HepG2 (cell line): ENCODE data around the gene HIF3A. TPM values are rescaled to one million over a fixed set of nuclear protein-coding genes. Genes with fewer than 3 reads are reported as not detected.

Experiments
- ATAC-seq: fragments of 200-7000 bp; cut with Tn5 transposase; 3 replicates; pipeline ENCODE4 v1.9.1; 2020; ENCODE audit warnings: mild to moderate bottlenecking, moderate library complexity
- BruUV-seq: library from RNA; stranded (reverse); fragments of 400-500 nt; replicated peaks from 2 replicates; lab custom pipeline; 2021; lab: Mats Ljungman, UMichigan
- CTCF ChIA-PET: fragments of 300-600 bp; formaldehyde crosslinking; extraction: SDS; loops from one replicate; lab custom pipeline; 2021; ENCODE audit warnings: low total read pairs, inconsistent platforms, low intra/inter-chr PET ratio; lab: Yijun Ruan, JAX
- POLR2A ChIA-PET: fragments of 350-600 bp; sonication (Branson Sonifier 250); formaldehyde crosslinking; loops from one replicate; lab custom pipeline; 2020; ENCODE audit warnings: antibody characterized with exemption, inconsistent platforms; lab: Yijun Ruan, JAX
- DNase-seq: peaks from one replicate; pipeline ENCODE4 v3.0.0-alpha.2; 2015; ENCODE audit warnings: low spot score
- FAIRE-seq: peaks from 3 replicates; lab custom pipeline; 2011; peaks lifted over from hg19 to GRCh38; lab: Jason Lieb, UNC
- H2AFZ ChIP-seq: one replicate; pipeline ENCODE4 v1.6.1; 2011; ENCODE audit warnings: low read length, inconsistent platforms
- H3K27ac ChIP-seq: fragments of 300-600 bp; 3 replicates; pipeline ENCODE4 v1.8.0; 2011; ENCODE audit warnings: mixed run types, mild to moderate bottlenecking, mixed read lengths, low read length, inconsistent platforms; ENCODE audit not compliant: insufficient read depth; ENCODE audit errors: extremely low read length
- H3K27me3 ChIP-seq, 2 experiments: fragments of 200-600 bp in 1 of 2; 2 replicates in 1 of 2; 3 replicates in 1 of 2; pipeline versions ENCODE4 v1.6.0 to v1.8.0; 2011; ENCODE audit warnings: low read length in 2 of 2, mild to moderate bottlenecking in 2 of 2, moderate library complexity in 2 of 2, inconsistent platforms in 1 of 2; ENCODE audit not compliant: insufficient read depth in 2 of 2, control insufficient read depth in 1 of 2
- H3K36me3 ChIP-seq, 2 experiments: fragments of 200-600 bp in 1 of 2; replicated peaks in 1 of 2; 2 replicates in 1 of 2; 3 replicates in 1 of 2; pipeline versions ENCODE4 v1.5.1 to v1.8.0; 2011; ENCODE audit warnings: low read length in 2 of 2, inconsistent platforms in 1 of 2; ENCODE audit not compliant: insufficient read depth in 2 of 2, control insufficient read depth in 1 of 2
- H3K4me1 ChIP-seq: 2 replicates; pipeline ENCODE4 v1.5.1; 2012; ENCODE audit warnings: low read length, inconsistent platforms; ENCODE audit not compliant: insufficient read depth
- H3K4me2 ChIP-seq: 2 replicates; pipeline ENCODE4 v1.6.0; 2011; ENCODE audit warnings: low read depth, low read length, inconsistent platforms
- H3K4me3 ChIP-seq, 3 experiments: fragments of 200-600 bp in 1 of 3; sonication (generic), shearing (Covaris generic) in 1 of 3; replicated peaks in 1 of 3; 2 replicates each; pipeline ENCODE4 v1.5.1; 2011 to 2016; ENCODE audit warnings: low read length in 3 of 3, inconsistent platforms in 2 of 3, low read depth in 2 of 3, mild to moderate bottlenecking in 2 of 3, control low read depth in 1 of 3, mixed read lengths in 1 of 3; ENCODE audit not compliant: insufficient read depth in 1 of 3
- H3K79me2 ChIP-seq: one replicate; pipeline ENCODE4 v1.6.1; 2011; ENCODE audit warnings: low read length, inconsistent platforms; ENCODE audit not compliant: insufficient read depth
- H3K9ac ChIP-seq: 2 replicates; pipeline ENCODE4 v1.6.0; 2011; ENCODE audit warnings: mild to moderate bottlenecking, low read depth, low read length, inconsistent platforms; ENCODE audit not compliant: insufficient read depth
- H3K9me3 ChIP-seq: 2 replicates; pipeline ENCODE4 v1.5.1; 2012; ENCODE audit warnings: mild to moderate bottlenecking, low read length
- H4K20me1 ChIP-seq: 2 replicates; pipeline ENCODE4 v1.6.0; 2011; ENCODE audit warnings: inconsistent platforms, mild to moderate bottlenecking, low read length, moderate library complexity; ENCODE audit not compliant: insufficient read depth
- CTCF ChIP-seq: sonication (generic); formaldehyde crosslinking; IDR thresholded peaks from 2 replicates; pipeline ENCODE4 v1.5.0; 2020; ENCODE audit warnings: mild to moderate bottlenecking, missing genetic modification reagents, moderate library complexity
- FIP1L1 ChIP-seq: fragments of 200-400 bp; formaldehyde crosslinking; IDR thresholded peaks from 2 replicates; pipeline ENCODE4 v1.6.1; 2018; ENCODE audit warnings: low read depth, mild to moderate bottlenecking, low read length, moderate library complexity, borderline replicate concordance; ENCODE audit not compliant: insufficient read depth
- GABPB1 ChIP-seq: IDR thresholded peaks from 2 replicates; pipeline ENCODE4 v1.6.1; 2016; ENCODE audit warnings: mild to moderate bottlenecking, missing genetic modification reagents, moderate library complexity, missing compliant biosample characterization
- GATA4 ChIP-seq: sonication (generic); IDR thresholded peaks from 2 replicates; pipeline ENCODE4 v1.6.1; 2016; ENCODE audit warnings: antibody characterized with exemption, low read depth, borderline replicate concordance
- NCOR1 ChIP-seq: fragments of 200-600 bp; sonication (generic); IDR thresholded peaks from 2 replicates; pipeline ENCODE4 v1.7.0; 2017; ENCODE audit warnings: antibody characterized with exemption, low read length, borderline replicate concordance
- PHB2 ChIP-seq: fragments of 450-650 bp; IDR thresholded peaks from 2 replicates; pipeline ENCODE4 v1.6.1; 2018; ENCODE audit not compliant: partially characterized antibody
- TFDP1 ChIP-seq: IDR thresholded peaks from 2 replicates; pipeline ENCODE4 v1.6.1; 2016; ENCODE audit warnings: missing compliant biosample characterization, missing genetic modification reagents, borderline replicate concordance
- ZBTB7A ChIP-seq: sonication (generic); formaldehyde crosslinking; IDR thresholded peaks from 2 replicates; pipeline ENCODE4 v1.8.0; 2022; ENCODE audit warnings: mild to moderate bottlenecking, missing genetic modification reagents
- ZNF501 ChIP-seq: sonication (generic); formaldehyde crosslinking; IDR thresholded peaks from 2 replicates; pipeline ENCODE4 v1.5.1; 2020; ENCODE audit warnings: mild to moderate bottlenecking, moderate library complexity, missing genetic modification reagents
- ZNF543 ChIP-seq: sonication (generic); formaldehyde crosslinking; IDR thresholded peaks from 2 replicates; pipeline ENCODE4 v1.4.0; 2020; ENCODE audit warnings: mild to moderate bottlenecking, missing genetic modification reagents
- ZNF557 ChIP-seq: sonication (generic); formaldehyde crosslinking; IDR thresholded peaks from 2 replicates; pipeline ENCODE4 v1.4.0; 2020; ENCODE audit warnings: missing genetic modification reagents
- ZNF569 ChIP-seq: sonication (generic); formaldehyde crosslinking; IDR thresholded peaks from 2 replicates; pipeline ENCODE4 v1.5.0; 2020; ENCODE audit warnings: mild to moderate bottlenecking, missing genetic modification reagents, moderate library complexity, borderline replicate concordance
- WGBS: methylation state at CpG from one replicate; pipeline ENCODE4 v1.1.6; 2017; ENCODE audit warnings: low lambda C conversion rate; 5-methylcytosine and 5-hydroxymethylcytosine counted together
- in situ Hi-C: cut with HindIII; loops from 2 replicates; pipeline ENCODE4 v1.10.0; 2017; ENCODE audit warnings: low pct_unique_long_range_greater_than_20kb; ENCODE audit not compliant: extremely low pct_ligation_motif_present
- intact Hi-C: fragments of 100-400 bp; cut with micrococcal nuclease; formaldehyde crosslinking; loops from one replicate; pipeline ENCODE4 v1.10.0; 2022; ENCODE audit not compliant: unreplicated experiment
- polyA plus RNA-seq, 8 experiments: library from polyadenylated mRNA; depleted of rRNA in 3 of 8; stranded (reverse) in 7 of 8; unstranded in 1 of 8; fragments of >200 nt; fragmentation: Illumina TruSeq in 4 of 8; extraction: Trizol in 4 of 8; gene quantifications; 2 replicates each; pipeline versions ENCODE4 v1.2.1 to v1.2.3, GENCODE V29; 2011 to 2016; ENCODE audit warnings: low read depth in 4 of 8, missing spikeins in 1 of 8, mixed read lengths in 1 of 8; ENCODE audit not compliant: insufficient read depth in 1 of 8
- total RNA-seq, 5 experiments: library from RNA; depleted of rRNA; stranded (reverse); fragments of >200 nt; fragmentation: Illumina TruSeq; extraction: Trizol; gene quantifications; 2 replicates each; pipeline ENCODE4 v1.2.3, GENCODE V29; 2016; ENCODE audit warnings: low read depth in 1 of 5
- TF ChIP-seq, protein P1 (sequence below): sonication (generic); formaldehyde crosslinking; IDR thresholded peaks from 2 replicates; pipeline ENCODE4 v1.4.0; 2020; ENCODE audit warnings: missing genetic modification reagents, mild to moderate bottlenecking, borderline replicate concordance
- TF ChIP-seq, protein P2 (sequence below): sonication (generic); formaldehyde crosslinking; IDR thresholded peaks from 2 replicates; pipeline ENCODE4 v1.4.0; 2020; ENCODE audit warnings: missing genetic modification reagents

The HIF3A gene
- total and polyA plus RNA-seq, 2 of the 13 experiments (the other 11 are each of a cell fraction or from before 2014, with no cell fraction given): 0.09 to 0.22 TPM

GRCh38 chr19:46374536-46375475 lies 78.0 kb downstream of the HIF3A start:
- Histone ChIP-seq H3K4me2 (no peak overlapping the region), H3K27me3 (no peaks in the 10 kb centered on the region), H3K4me3 (no peak overlapping the region), H3K9me3 (no peaks in the 10 kb centered on the region), H3K9ac (no peak overlapping the region), H3K27ac (no peak overlapping the region), H4K20me1 (no peaks in the 10 kb centered on the region), H2AFZ (no peak overlapping the region), H3K79me2 (no peaks in the 10 kb centered on the region), H3K4me1 (no peaks in the 10 kb centered on the region), H3K36me3 (peaks cover 23 to 46% of the 10 kb centered on the region in 2 experiments)
- POLR2A ChIA-PET: no interaction called here
- no peak for FAIRE-seq
- intact Hi-C loops (no loop called here), in situ Hi-C loops (no loop called here)
- no TSS peak for BruUV-seq
- WGBS: 96% methylated on average over 11 of the region's 21 CpGs
- no peak for ATAC-seq
- CTCF ChIA-PET: no interaction called here
- no peak for DNase-seq
- no peak for TF ChIP-seq GABPB1 (CRISPR knock-in tag)
- no peak for TF ChIP-seq ZNF543 (CRISPR knock-in tag)
- no peak for TF ChIP-seq NCOR1
- TF ChIP-seq ZNF501 (CRISPR knock-in tag): no peak
- no peak for TF ChIP-seq ZNF557 (CRISPR knock-in tag)
- TF ChIP-seq ZNF569 (CRISPR knock-in tag): no peak
- no peak for TF ChIP-seq GATA4
- TF ChIP-seq, protein P1, sequence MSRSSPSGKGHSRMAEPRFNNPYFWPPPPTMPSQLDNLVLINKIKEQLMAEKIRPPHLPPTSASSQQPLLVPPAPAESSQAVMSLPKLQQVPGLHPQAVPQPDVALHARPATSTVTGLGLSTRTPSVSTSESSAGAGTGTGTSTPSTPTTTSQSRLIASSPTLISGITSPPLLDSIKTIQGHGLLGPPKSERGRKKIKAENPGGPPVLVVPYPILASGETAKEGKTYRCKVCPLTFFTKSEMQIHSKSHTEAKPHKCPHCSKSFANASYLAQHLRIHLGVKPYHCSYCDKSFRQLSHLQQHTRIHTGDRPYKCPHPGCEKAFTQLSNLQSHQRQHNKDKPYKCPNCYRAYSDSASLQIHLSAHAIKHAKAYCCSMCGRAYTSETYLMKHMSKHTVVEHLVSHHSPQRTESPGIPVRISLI (CRISPR knock-in tag): no peak
- TF ChIP-seq TFDP1 (CRISPR knock-in tag): no peak
- TF ChIP-seq, protein P2, sequence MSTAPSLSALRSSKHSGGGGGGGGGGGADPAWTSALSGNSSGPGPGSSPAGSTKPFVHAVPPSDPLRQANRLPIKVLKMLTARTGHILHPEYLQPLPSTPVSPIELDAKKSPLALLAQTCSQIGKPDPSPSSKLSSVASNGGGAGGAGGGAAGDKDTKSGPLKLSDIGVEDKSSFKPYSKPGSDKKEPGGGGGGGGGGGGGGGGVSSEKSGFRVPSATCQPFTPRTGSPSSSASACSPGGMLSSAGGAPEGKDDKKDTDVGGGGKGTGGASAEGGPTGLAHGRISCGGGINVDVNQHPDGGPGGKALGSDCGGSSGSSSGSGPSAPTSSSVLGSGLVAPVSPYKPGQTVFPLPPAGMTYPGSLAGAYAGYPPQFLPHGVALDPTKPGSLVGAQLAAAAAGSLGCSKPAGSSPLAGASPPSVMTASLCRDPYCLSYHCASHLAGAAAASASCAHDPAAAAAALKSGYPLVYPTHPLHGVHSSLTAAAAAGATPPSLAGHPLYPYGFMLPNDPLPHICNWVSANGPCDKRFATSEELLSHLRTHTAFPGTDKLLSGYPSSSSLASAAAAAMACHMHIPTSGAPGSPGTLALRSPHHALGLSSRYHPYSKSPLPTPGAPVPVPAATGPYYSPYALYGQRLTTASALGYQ: no peak
- no peak for TF ChIP-seq PHB2
- TF ChIP-seq FIP1L1: no peak
- TF ChIP-seq CTCF (CRISPR knock-in tag): no peak
- no peak for TF ChIP-seq ZBTB7A (CRISPR knock-in tag)
